Left ventricle myocardium inferior (tissue), 1 donor: ENCODE data around the gene EPHA10. TPM values are rescaled to one million over a fixed set of nuclear protein-coding genes. Genes with fewer than 3 reads are reported as not detected.

Experiments used
- DNase-seq: peaks from one replicate; pipeline ENCODE4 v3.0.0-alpha.2; 2020
- H3K27ac ChIP-seq: fragments of 200-600 bp; replicated peaks from 2 replicates; pipeline ENCODE4 v1.8.0; 2021
- H3K27me3 ChIP-seq: fragments of 200-600 bp; 2 replicates; pipeline ENCODE4 v1.8.0; 2021; ENCODE audit warnings: low read depth
- H3K36me3 ChIP-seq: fragments of 200-600 bp; 2 replicates; pipeline ENCODE4 v1.8.0; 2021
- H3K4me1 ChIP-seq: fragments of 200-600 bp; 2 replicates; pipeline ENCODE4 v1.8.0; 2021
- H3K4me3 ChIP-seq: fragments of 200-600 bp; 2 replicates; pipeline ENCODE4 v1.8.0; 2021; ENCODE audit warnings: mild to moderate bottlenecking, moderate library complexity
- H3K9me3 ChIP-seq: fragments of 200-600 bp; replicated peaks from 2 replicates; pipeline ENCODE4 v1.8.0; 2021
- CTCF ChIP-seq: fragments of 200-600 bp; IDR thresholded peaks from 2 replicates; pipeline ENCODE4 v1.8.0; 2021; ENCODE audit warnings: antibody characterized with exemption, mild to moderate bottlenecking, borderline replicate concordance
- intact Hi-C: fragments of 100-400 bp; cut with micrococcal nuclease; formaldehyde crosslinking; loops from one replicate; pipeline ENCODE4 v1.11.0; 2022
- total RNA-seq: library from RNA; stranded (reverse); fragmentation: NEBNext Ultra II Directional; extraction: Animal tissue kit (Norgen Biotek cat#: 25700); gene quantifications from one replicate; pipeline ENCODE4 v1.2.1, GENCODE V29; 2021
- donor health status: DM: no; HTN: yes; CAD: no; lungs with severe emphysema.

Gene EPHA10
- total RNA-seq, 1 donor from 2014 or later, result 0.14 TPM

GRCh38 chr1:37677808-37678207 lies 87.1 kb downstream of the EPHA10 start:
- no peak for TF ChIP-seq CTCF
- Histone ChIP-seq H3K9me3 (no peaks in the 10 kb centered on the region), H3K27me3 (peaks cover 30% of the 10 kb centered on the region), H3K36me3 (peaks cover 3% of the 10 kb centered on the region), H3K4me3 (no peak overlapping the region), H3K27ac (no peak overlapping the region), H3K4me1 (no peaks in the 10 kb centered on the region)
- intact Hi-C loops, result no loop called here
- no peak for DNase-seq

- intact Hi-C loops, result no loop called here
- Histone ChIP-seq H3K27me3 (peaks cover 37% of the 10 kb centered on the region), H3K36me3 (no peaks in the 10 kb centered on the region), H3K4me3 (no peak overlapping the region), H3K4me1 (no peaks in the 10 kb centered on the region), H3K9me3 (no peaks in the 10 kb centered on the region), H3K27ac (no peak overlapping the region)
- TF ChIP-seq CTCF, result no peak
- no peak for DNase-seq
These were observed 87.8 kb downstream of the EPHA10 start for GRCh38 chr1:37677143-37677439.

- intact Hi-C loops, result no loop called here
- Histone ChIP-seq H3K9me3 (no peaks in the 10 kb centered on the region), H3K4me3 (no peak overlapping the region), H3K36me3 (no peaks in the 10 kb centered on the region), H3K27ac (no peak overlapping the region), H3K27me3 (peaks cover 43% of the 10 kb centered on the region), H3K4me1 (no peaks in the 10 kb centered on the region)
- DNase-seq, result no peak
- TF ChIP-seq CTCF, result no peak
These were observed 88.4 kb downstream of the EPHA10 start for GRCh38 chr1:37676281-37677142.

DNA sequence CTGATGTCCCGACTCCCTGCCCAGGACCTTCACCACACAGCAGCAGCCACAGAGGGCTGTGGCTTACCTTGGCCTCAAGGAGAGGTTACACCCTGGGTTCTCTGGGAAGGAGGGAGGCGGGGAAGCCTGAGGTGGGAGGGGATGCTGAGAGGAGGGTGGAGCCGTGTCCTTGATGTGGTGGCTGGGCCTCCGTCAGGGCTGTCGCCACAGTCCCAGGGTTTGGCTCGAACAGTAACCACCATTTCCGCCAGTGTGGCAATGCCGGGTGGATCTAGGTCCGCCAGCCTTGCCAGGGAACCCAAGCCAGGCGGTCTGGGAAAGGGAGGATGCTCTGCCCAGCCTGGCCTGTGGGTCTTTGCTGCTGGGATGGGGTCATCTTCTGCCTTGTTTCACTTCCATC lies 91.0 kb downstream of the EPHA10 start:
- Histone ChIP-seq H3K9me3 (no peaks in the 10 kb centered on the region), H3K27me3 (peaks cover 69% of the 10 kb centered on the region), H3K36me3 (no peaks in the 10 kb centered on the region), H3K4me3 (no peak overlapping the region), H3K4me1 (no peaks in the 10 kb centered on the region), H3K27ac (no peak overlapping the region)
- intact Hi-C loops, result no loop called here
- no peak for DNase-seq
- TF ChIP-seq CTCF, result no peak

- no peaks in the 10 kb centered on the region for H3K4me1 ChIP-seq
- H3K27ac ChIP-seq, result no peak overlapping the region
- DNase-seq, result no peak
- intact Hi-C loops, result no loop called here
- no peaks in the 10 kb centered on the region for H3K36me3 ChIP-seq
- H3K9me3 ChIP-seq, result no peaks in the 10 kb centered on the region
- TF ChIP-seq CTCF, result no peak
- H3K4me3 ChIP-seq, result no peak overlapping the region
- peaks cover 83% of the 10 kb centered on the region for H3K27me3 ChIP-seq
These were observed 92.6 kb downstream of the EPHA10 start for GRCh38 chr1:37672136-37672870.
